Cardiac muscle cell (in vitro differentiated cells and primary cell): ENCODE data around the gene SALL1. TPM values are rescaled to one million over a fixed set of nuclear protein-coding genes. Genes with fewer than 3 reads are reported as not detected.
A peak's percentile ranks its signal among the peaks of the same experiment; 100 is the strongest.

Source experiments
- DNase-seq, 2 donors: peaks; one replicate each; pipeline versions ENCODE4 v3.0.0 to v3.0.0-alpha.2; 2010 to 2017; ENCODE audit warnings: low read depth in 1 of 2, low spot score in 1 of 2
- H3K27ac ChIP-seq: fragments of 200-600 bp; sonication (generic); 2 replicates; pipeline ENCODE4 v1.5.1; 2016
- H3K27me3 ChIP-seq: fragments of 200-600 bp; sonication (generic); 2 replicates; pipeline ENCODE4 v1.6.0; 2016; ENCODE audit warnings: control low read depth
- H3K36me3 ChIP-seq: fragments of 200-600 bp; sonication (generic); 2 replicates; pipeline ENCODE4 v1.5.1; 2016; ENCODE audit warnings: control low read depth
- H3K4me1 ChIP-seq: fragments of 200-600 bp; sonication (generic); 2 replicates; pipeline ENCODE4 v1.8.1; 2017; ENCODE audit warnings: low read depth, mild to moderate bottlenecking, mixed run types
- H3K4me3 ChIP-seq: fragments of 200-600 bp; sonication (generic); 2 replicates; pipeline ENCODE4 v1.5.1; 2016; ENCODE audit warnings: mild to moderate bottlenecking
- H3K9me3 ChIP-seq: fragments of 200-600 bp; sonication (generic); 2 replicates; pipeline ENCODE4 v1.5.1; 2017; ENCODE audit warnings: low read depth, mild to moderate bottlenecking, control low read depth
- polyA plus RNA-seq: library from polyadenylated mRNA; unstranded; fragments of >200 nt; fragmentation: Nextera tagmentation; extraction: Ambion mirVana; gene quantifications from 2 replicates; pipeline ENCODE4 v1.2.1, GENCODE V29; 2016
- total RNA-seq: library from RNA; depleted of rRNA; stranded (reverse); fragments of >200 nt; gene quantifications from 2 replicates; pipeline ENCODE4 v1.2.3, GENCODE V29; 2016
- TF ChIP-seq, protein P1 (sequence below): IDR thresholded peaks from 2 replicates; pipeline ENCODE4 v1.5.1; 2012; ENCODE audit warnings: low read depth, mild to moderate bottlenecking, low read length

Gene SALL1
- total and polyA plus RNA-seq, 2 experiments from 2014 or later: 4.2 to 16.7 TPM

DNA sequence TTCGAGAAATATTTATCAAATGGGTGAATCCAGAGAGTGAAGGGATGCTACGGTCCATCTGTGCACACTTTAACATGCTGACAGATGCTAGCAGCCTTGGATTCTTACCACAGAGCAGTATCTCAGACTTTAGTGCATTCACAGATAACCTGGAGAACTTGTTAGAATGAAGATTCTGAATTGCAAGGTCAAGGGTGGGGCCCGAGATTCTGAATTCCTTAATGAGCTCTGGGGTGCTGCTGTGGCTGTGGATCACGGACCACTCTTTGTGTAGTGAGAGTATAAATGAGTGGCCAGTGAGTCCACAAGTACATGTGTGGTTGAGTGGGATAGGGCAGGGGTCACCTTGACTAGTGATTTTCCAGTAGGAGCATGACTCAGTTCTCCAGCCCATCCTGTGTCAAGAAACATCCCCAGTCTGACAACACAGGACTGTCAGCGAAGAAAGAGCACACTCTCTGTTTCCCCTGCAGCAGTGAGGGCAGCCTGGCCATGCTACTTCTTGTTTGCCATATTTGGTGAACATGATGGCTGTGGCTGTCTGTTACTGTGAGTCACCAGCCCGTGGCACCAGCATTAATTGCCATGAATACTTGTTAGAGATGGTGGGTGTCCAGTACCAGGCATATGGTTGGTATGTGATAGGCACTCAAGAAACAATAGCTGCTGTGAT, 13.0 kb upstream of the SALL1 start:
- Histone ChIP-seq H3K4me3 (no peak overlapping the region), H3K9me3 (no peaks in the 10 kb centered on the region), H3K4me1 (no peaks in the 10 kb centered on the region), H3K27ac (no peak overlapping the region), H3K27me3 (no peaks in the 10 kb centered on the region), H3K36me3 (no peaks in the 10 kb centered on the region)
- DNase-seq: peak in 1 of 2 donors; percentile 24
- TF ChIP-seq, protein P1, sequence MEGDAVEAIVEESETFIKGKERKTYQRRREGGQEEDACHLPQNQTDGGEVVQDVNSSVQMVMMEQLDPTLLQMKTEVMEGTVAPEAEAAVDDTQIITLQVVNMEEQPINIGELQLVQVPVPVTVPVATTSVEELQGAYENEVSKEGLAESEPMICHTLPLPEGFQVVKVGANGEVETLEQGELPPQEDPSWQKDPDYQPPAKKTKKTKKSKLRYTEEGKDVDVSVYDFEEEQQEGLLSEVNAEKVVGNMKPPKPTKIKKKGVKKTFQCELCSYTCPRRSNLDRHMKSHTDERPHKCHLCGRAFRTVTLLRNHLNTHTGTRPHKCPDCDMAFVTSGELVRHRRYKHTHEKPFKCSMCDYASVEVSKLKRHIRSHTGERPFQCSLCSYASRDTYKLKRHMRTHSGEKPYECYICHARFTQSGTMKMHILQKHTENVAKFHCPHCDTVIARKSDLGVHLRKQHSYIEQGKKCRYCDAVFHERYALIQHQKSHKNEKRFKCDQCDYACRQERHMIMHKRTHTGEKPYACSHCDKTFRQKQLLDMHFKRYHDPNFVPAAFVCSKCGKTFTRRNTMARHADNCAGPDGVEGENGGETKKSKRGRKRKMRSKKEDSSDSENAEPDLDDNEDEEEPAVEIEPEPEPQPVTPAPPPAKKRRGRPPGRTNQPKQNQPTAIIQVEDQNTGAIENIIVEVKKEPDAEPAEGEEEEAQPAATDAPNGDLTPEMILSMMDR: no peak

DNA sequence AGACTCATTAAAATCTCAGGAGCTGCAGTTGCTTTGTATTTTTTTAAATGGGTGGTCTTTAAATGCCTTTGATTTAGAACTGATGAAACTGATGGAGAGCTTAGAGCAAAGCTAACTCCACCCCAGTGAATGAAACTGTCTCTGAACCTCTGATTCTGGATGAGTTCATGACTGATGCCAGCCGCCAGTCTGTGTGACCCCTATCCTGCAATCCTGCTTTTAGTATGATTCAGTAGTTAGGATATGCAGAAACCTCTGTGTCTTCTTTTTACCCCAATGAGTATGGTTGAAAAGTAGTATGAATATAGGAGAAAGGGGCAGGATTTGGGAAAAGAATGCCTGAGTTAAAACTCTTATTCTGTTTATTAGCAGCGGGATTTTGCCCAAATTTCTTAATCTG, 12.3 kb upstream of the SALL1 start:
- Histone ChIP-seq H3K27me3 (no peaks in the 10 kb centered on the region), H3K27ac (no peak overlapping the region), H3K4me1 (no peaks in the 10 kb centered on the region), H3K9me3 (no peaks in the 10 kb centered on the region), H3K4me3 (no peak overlapping the region), H3K36me3 (no peaks in the 10 kb centered on the region)
- no peak for DNase-seq
- TF ChIP-seq, protein P1: no peak

DNA sequence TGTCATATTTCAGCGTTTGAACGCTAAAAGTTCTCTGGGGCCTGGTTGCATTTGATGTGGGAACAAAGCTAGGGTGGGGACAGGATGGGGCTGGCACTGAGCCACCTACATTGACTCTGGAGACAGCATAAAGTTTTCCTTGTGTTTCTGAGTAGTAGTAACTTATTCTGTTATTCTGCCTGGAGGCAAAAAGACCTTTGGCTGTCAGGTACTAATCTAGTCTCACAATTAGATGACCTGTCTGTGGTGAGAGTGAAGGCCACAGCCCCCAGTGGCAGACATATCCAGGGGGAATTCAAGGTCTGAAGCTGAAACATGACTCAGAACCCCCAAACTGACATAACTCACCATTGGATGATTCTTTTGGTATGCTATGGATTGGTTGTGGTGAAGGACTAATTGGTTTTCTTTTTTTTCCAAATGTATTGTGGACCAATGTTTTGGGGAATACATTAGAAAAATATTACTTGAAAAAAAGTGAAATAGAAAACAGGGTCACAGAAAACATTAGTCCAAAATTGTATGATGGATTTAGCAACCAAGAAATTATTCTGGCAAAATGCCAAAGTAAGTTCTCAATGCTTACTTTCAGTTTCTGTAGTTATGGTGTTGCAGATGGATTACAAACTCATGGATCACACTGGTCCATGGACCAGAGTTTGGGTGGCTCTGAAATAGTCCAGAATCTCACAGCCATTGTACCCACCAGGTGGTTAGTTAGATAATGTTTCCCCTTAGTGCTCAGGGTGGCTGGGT, 10.5 kb upstream of the SALL1 start:
- H3K4me1 ChIP-seq: peaks cover 7% of the 10 kb centered on the region
- H3K4me3 ChIP-seq: no peak overlapping the region
- H3K27ac ChIP-seq: no peak overlapping the region
- no peaks in the 10 kb centered on the region for H3K27me3 ChIP-seq
- no peaks in the 10 kb centered on the region for H3K36me3 ChIP-seq
- TF ChIP-seq, protein P1: no peak
- no peak for DNase-seq
- H3K9me3 ChIP-seq: no peaks in the 10 kb centered on the region

DNA sequence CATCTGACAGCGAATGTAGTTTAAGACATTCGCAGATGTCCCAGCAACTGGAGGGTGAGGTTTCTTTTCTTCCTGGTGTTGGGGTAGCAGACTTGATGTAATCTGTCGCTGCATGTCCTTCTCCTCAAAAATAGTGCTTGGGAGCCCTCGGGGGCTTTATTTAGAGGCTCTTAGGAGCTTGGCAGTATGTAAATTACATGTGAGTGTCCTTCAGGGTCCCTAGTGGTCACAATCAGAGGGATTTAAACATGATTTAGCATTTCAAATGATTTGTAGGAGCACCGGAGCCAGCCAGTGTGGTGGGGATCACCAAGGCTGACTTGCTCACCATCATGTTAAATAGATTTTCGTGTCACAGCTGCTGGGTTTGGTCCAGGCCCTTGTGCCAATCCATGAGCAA, 8.8 kb upstream of the SALL1 start:
- peaks cover 17% of the 10 kb centered on the region for H3K4me1 ChIP-seq
- TF ChIP-seq, protein P1: no peak
- no peak for DNase-seq
- H3K27me3 ChIP-seq: no peaks in the 10 kb centered on the region
- no peaks in the 10 kb centered on the region for H3K9me3 ChIP-seq
- H3K27ac ChIP-seq: no peak overlapping the region
- H3K36me3 ChIP-seq: no peaks in the 10 kb centered on the region
- no peak overlapping the region for H3K4me3 ChIP-seq

DNA sequence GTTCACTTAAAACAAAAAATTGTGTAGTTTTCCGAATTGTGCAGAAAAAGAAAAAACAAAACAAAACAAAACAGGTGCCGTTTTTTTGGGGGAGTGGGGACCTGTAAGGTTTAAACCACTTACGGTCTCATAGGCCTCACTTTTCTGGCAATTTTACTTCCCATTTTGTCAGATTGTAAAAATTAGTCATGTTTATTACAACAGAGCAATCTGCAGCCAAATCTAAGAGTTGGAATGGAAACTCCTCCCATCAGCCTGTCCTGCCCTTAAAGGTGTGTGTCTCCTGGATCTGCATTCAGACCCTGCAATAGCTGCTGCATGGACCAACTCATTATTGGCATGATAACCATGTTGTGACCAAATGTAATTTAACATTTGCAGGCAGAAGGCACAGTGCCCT, 8.2 kb upstream of the SALL1 start:
- no peak for DNase-seq
- TF ChIP-seq, protein P1: no peak

More for the DNA sequence above, 8.2 kb upstream of the SALL1 start:
- no peak overlapping the region for H3K4me3 ChIP-seq
- H3K27ac ChIP-seq: no peak overlapping the region
- peaks cover 19% of the 10 kb centered on the region for H3K4me1 ChIP-seq
- H3K27me3 ChIP-seq: peaks cover 2% of the 10 kb centered on the region
- H3K9me3 ChIP-seq: no peaks in the 10 kb centered on the region
- no peaks in the 10 kb centered on the region for H3K36me3 ChIP-seq
